ENCODE measurements around the gene KIF17.

KIF17 gene

GRCh38 chr1:20661207-20662109, 56.3 kb downstream of the KIF17 start, which contains the start of gene DDOST:
DDOST (minus strand) TSS chr1:20661369; CDS start chr1:20661350, 19 bp downstream.
- peak; percentile 80 to 93 (median 88) for DNase-seq (ENCODE audit: low read depth in 4 of 4, low spot score in 1 of 4)

GRCh38 chr1:20660847-20661206, 57.0 kb downstream of the KIF17 start:
- DNase-seq (ENCODE audit: low read depth in 4 of 4, low spot score in 1 of 4): no peak

- no peak for DNase-seq (ENCODE audit: low read depth in 4 of 4, low spot score in 1 of 4)
These were observed 57.4 kb downstream of the KIF17 start for GRCh38 chr1:20660363-20660762.

- no peak for DNase-seq (ENCODE audit: low read depth in 4 of 4, low spot score in 1 of 4)
These were observed 59.5 kb downstream of the KIF17 start for GRCh38 chr1:20658166-20658915.

- no peak for DNase-seq (ENCODE audit: low read depth in 4 of 4, low spot score in 1 of 4)
These were observed 60.8 kb downstream of the KIF17 start for GRCh38 chr1:20657024-20657423.

- DNase-seq (ENCODE audit: low read depth in 4 of 4, low spot score in 1 of 4): no peak
These were observed 63.6 kb downstream of the KIF17 start for GRCh38 chr1:20654104-20654690.

GRCh38 chr1:20652300-20652699, 65.5 kb downstream of the KIF17 start:
- DNase-seq (ENCODE audit: low read depth in 4 of 4, low spot score in 1 of 4): no peak

GRCh38 chr1:20648946-20649345, 68.9 kb downstream of the KIF17 start:
- DNase-seq (ENCODE audit: low read depth in 4 of 4, low spot score in 1 of 4): no peak

- no peak for DNase-seq (ENCODE audit: low read depth in 4 of 4, low spot score in 1 of 4)
These were observed 69.4 kb downstream of the KIF17 start for GRCh38 chr1:20648438-20648837.

GRCh38 chr1:20645414-20645813, 72.4 kb downstream of the KIF17 start:
- DNase-seq (ENCODE audit: low read depth in 4 of 4, low spot score in 1 of 4): no peak

GRCh38 chr1:20644416-20644815, 73.4 kb downstream of the KIF17 start:
- DNase-seq (ENCODE audit: low read depth in 4 of 4, low spot score in 1 of 4): no peak

GRCh38 chr1:20643080-20643479, 74.7 kb downstream of the KIF17 start:
- DNase-seq (ENCODE audit: low read depth in 4 of 4, low spot score in 1 of 4): no peak

GRCh38 chr1:20641975-20642374, 75.8 kb downstream of the KIF17 start:
- DNase-seq (ENCODE audit: low read depth in 4 of 4, low spot score in 1 of 4): no peak

- peak in 3 of 4 experiments; percentile 30 to 37 (median 34) for DNase-seq (ENCODE audit: low read depth in 4 of 4, low spot score in 1 of 4)
These were observed 77.6 kb downstream of the KIF17 start for GRCh38 chr1:20640183-20640597.

GRCh38 chr1:20636785-20637347, 80.9 kb downstream of the KIF17 start:
- DNase-seq (ENCODE audit: low read depth in 4 of 4, low spot score in 1 of 4): no peak

GRCh38 chr1:20634594-20635084, 83.2 kb downstream of the KIF17 start:
- no peak for DNase-seq (ENCODE audit: low read depth in 4 of 4, low spot score in 1 of 4)

GRCh38 chr1:20634065-20634593, 83.7 kb downstream of the KIF17 start:
- DNase-seq (ENCODE audit: low read depth in 4 of 4, low spot score in 1 of 4): no peak

- peak; percentile 63 to 74 (median 70) for DNase-seq (ENCODE audit: low read depth in 4 of 4, low spot score in 1 of 4)
These were observed 84.4 kb downstream of the KIF17 start, which contains the start of gene PINK1 for GRCh38 chr1:20633190-20634064. PINK1 (plus strand) TSS chr1:20633458; CDS start chr1:20633549, 91 bp downstream.

GRCh38 chr1:20632386-20632785, 85.4 kb downstream of the KIF17 start:
- DNase-seq (ENCODE audit: low read depth in 4 of 4, low spot score in 1 of 4): no peak

- no peak for DNase-seq (ENCODE audit: low read depth in 4 of 4, low spot score in 1 of 4)
These were observed 87.1 kb downstream of the KIF17 start for GRCh38 chr1:20630729-20631128.
